DMS 273 (cell line): ENCODE results near the gene TBCK.
"Not testable (repeated sequence)": the region's sequence is repeated elsewhere in the genome, so short reads cannot be mapped to it uniquely, and the experiment has no call there.

Experiments
- DNase-seq: peaks from one replicate; lab custom pipeline; 2025; ENCODE audit not compliant: unreplicated experiment; lab: John Stamatoyannopoulos, UW

TBCK gene

GRCh38 chr4:106321814-106322213 is 5.8 kb upstream of the TBCK start:
- DNase-seq = not testable (repeated sequence)

GRCh38 chr4:106321168-106321567 is 5.2 kb upstream of the TBCK start:
- not testable (repeated sequence) for DNase-seq

GRCh38 chr4:106320235-106320634 is 4.2 kb upstream of the TBCK start:
- no peak for DNase-seq

GRCh38 chr4:106318511-106318910 is 2.5 kb upstream of the TBCK start:
- no peak for DNase-seq

- no peak for DNase-seq
Measured at GRCh38 chr4:106317815-106318214, 1.8 kb upstream of the TBCK start.

GRCh38 chr4:106316773-106317409 is 882 bp upstream of the TBCK start:
- DNase-seq = peak; percentile 23

- peak; percentile 44 for DNase-seq
Measured at GRCh38 chr4:106315476-106315967, 487 bp downstream of the TBCK start.

- DNase-seq = no peak
Measured at GRCh38 chr4:106314960-106315359, 1.0 kb downstream of the TBCK start.

- DNase-seq = no peak
Measured at GRCh38 chr4:106312997-106313522, 2.9 kb downstream of the TBCK start.

GRCh38 chr4:106312377-106312776 is 3.6 kb downstream of the TBCK start:
- DNase-seq = no peak

GRCh38 chr4:106306561-106306960 is 9.4 kb downstream of the TBCK start:
- no peak for DNase-seq

GRCh38 chr4:106305435-106306055 is 10.5 kb downstream of the TBCK start:
- DNase-seq = no peak

- DNase-seq = no peak
Measured at GRCh38 chr4:106304632-106305031, 11.4 kb downstream of the TBCK start.

GRCh38 chr4:106303548-106304281 is 12.3 kb downstream of the TBCK start:
- no peak for DNase-seq

- no peak for DNase-seq
Measured at GRCh38 chr4:106302062-106302438, 14.0 kb downstream of the TBCK start.

- no peak for DNase-seq
Measured at GRCh38 chr4:106301393-106302061, 14.5 kb downstream of the TBCK start.

- DNase-seq = no peak
Measured at GRCh38 chr4:106299977-106300376, 16.0 kb downstream of the TBCK start.

- DNase-seq = no peak
Measured at GRCh38 chr4:106297245-106298035, 18.6 kb downstream of the TBCK start.

- no peak for DNase-seq
Measured at GRCh38 chr4:106294062-106294461, 21.9 kb downstream of the TBCK start.

GRCh38 chr4:106291678-106292077 is 24.3 kb downstream of the TBCK start:
- no peak for DNase-seq

- no peak for DNase-seq
Measured at GRCh38 chr4:106289737-106290136, 26.3 kb downstream of the TBCK start.
